ENCODE results near the gene TNPO3.
"Not testable (repeated sequence)": the region's sequence is repeated elsewhere in the genome, so short reads cannot be mapped to it uniquely, and the experiment has no call there.

The TNPO3 gene

DNA sequence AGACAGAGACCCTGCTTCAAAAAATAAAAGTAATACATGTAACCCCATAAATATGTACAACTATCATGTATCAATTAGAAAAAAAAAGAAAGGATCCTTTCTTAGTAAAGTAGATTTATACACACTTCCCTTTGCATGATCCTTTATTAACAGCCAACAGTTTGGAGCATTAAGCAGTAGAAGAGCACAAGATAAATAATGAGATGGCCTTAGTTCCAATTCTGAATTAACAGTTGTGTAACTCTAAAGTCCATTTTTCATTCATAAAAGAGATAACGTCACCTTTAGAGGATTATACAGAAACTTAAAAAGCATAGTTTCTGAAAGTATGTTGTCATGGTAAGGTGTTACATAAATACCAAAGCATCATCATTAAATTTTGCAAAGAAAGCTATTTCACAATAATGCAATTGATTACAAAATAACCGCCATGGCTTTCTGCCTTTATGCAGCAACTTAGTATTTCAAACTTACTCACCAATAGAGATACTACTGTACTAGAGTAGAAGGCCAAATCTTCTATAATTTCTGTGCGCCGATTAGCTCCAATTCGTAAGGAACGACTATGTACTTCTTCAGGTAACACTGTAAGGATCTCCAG lies 40.3 kb downstream of the TNPO3 start:
- peak; percentile 54 to 70 for DNase-seq

DNA sequence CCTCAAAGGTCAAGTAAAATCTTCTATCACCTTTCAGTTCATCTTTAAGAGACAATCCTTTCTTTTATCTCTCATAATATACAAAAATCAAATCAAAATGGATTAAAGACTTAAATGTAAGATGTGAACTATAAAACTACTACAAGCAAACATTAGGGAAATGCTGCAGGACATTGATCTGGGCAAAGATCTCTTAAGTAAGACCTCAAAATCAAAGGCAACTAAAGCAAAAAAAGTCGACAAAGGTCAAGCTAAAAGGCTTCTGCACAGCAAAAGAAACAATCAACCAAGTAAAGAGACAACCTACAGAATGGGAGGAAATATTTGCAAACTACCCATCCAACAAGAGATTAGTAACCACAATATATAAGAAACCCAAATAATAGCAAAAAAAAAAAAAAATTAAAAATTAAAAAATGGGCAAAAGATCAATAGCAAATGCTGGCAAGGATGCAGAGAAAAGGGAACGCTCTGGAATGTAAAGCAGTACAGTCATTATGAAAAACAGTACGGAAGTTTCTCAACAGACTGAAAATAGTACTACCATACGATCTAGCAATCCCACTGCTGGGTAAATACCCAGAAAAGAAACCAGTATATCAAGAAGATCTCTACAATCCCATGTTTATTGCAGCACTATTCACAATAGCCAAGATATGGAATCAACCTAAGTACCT lies 41.7 kb downstream of the TNPO3 start:
- no peak for DNase-seq

DNA sequence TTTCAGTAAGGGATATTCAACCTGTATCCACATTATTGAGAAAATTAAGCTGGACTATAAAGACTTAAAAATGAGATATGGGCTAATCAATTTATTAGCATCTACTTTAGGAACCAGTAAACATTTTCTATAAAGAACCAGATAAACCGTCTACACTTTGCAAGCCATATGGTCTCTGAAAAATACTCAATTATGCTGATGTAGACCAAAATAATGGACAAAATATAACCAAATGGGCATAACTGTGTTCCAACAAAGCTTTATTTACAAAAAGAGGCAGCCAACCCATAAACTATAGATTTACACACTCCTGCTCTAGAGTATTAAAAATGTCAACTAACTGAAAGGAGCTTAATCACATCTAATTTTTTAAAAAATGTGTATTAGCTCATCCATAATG lies 42.3 kb downstream of the TNPO3 start:
- DNase-seq, result no peak

DNA sequence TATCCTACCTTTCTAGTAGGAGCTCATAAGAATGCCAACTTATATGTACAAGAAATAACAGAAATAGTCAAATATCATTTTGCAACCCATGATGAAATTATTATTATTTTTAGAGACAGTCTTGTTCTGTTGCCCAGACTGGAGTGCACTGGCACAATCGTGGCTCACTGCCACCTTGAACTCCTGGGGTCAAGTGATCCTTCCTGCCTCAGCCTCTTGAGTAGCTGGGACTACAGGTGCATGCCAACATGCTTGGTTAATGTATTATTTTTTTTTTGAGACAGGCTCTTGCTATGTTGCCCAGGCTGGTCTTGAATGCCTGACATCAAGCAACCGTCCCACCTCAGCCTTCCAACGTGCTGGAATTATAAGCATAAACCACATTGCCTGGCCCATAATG lies 44.8 kb downstream of the TNPO3 start:
- no peak for DNase-seq

DNA sequence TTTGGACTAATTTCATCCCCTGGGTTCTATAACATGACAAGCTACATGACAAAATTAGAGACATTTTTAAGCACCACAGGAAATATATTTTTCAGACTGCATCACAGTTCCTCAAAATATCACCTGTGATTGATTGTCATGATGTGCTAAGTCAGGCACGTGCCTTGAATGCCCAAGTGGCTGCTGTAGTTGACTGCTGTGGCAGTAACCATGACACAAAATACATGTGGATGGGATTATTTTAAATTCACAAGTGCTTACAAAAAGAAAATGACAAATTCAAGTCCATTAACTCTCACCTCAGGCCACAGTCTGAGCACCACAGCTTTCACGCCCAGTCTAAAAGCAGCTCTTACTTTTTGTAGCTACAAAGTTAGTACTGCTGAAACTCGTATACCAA lies 45.5 kb downstream of the TNPO3 start:
- no peak for DNase-seq

DNA sequence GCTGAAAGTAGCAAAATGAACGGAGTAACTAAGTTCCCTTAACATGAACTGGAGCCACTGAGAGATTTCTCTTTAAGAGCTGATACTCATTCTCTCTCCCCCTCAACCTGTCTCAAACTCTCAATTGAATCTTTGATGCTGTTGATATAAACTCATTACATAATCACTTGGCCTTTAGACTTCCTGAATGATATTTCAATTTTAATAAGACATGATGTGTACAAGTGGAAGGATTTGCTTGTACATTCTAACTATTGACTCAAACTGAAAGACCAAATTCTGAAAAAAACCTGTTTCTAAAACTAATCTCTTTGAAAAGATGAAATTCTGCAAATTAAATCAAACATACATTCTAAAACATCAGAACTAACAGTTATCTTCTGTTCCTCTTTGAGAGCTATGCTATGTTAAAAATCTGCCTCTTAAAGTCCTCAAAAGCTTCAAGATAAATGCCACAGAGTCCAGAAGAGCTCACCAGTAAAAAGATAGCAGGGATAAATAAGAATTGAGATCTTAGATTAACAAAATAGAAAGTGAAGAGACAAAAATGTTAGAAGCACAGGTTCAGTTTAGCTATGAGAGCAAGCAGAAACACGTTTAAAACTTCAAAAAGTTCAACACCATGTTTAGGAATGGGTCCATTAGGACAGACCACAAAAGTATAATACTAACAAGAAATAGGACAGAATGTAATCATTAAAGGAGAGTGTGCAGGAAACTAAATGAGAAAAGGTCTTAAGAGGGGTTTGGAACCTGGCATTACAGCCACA lies 46.1 kb downstream of the TNPO3 start:
- DNase-seq, result no peak

DNA sequence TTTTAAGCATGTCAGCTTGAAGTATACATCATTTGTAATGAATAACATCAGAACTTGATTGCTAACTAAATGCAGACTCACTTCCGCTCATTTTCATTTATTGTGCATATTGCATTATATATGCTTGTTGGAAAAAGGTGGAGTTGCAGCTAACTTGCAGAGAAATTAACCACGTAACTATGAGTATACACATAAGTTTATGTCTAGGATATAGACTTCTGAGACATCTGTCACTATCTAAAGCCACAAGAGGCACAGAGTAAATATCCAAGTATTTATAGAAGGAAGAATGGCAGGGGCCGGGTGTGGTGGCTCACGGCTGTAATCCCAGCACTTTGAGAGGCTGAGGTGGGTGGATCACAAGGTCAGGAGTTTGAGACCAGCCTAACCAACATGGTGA lies 47.3 kb downstream of the TNPO3 start:
- no peak for DNase-seq

DNA sequence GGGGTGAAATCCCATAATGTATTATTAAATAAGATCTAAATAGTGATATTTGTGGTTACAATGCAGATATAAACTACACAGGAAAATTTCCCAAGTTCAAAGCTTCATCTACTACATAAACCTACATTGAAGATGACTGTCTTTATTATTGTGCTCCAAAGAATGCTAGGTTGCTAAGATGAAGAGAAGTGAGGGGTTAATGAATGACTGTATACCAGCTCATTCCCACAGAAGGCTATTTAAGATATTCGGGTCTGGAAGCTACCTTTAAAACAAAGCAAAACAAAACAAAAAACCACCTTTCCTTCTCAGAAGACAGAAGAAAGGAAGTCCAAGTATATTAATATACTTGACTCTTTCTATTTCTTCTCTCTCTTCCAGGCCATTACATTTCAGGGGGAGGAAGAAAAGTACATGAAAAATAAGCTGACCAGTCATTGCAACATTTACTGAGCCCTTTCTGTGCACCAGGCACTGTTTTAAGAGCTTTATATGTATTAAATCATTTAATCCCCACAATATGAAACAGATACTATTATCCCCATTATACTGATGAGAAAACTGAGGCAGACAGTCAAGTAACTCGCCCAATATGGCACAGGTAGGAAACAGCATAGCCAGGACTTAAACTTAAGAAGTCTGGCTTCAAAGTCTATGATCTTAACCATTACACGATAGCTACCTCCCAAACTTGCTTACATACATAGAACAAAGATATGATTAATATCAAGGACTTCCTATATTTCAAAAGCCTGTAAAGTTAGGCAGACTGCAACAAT lies 48.1 kb downstream of the TNPO3 start:
- no peak for DNase-seq

DNA sequence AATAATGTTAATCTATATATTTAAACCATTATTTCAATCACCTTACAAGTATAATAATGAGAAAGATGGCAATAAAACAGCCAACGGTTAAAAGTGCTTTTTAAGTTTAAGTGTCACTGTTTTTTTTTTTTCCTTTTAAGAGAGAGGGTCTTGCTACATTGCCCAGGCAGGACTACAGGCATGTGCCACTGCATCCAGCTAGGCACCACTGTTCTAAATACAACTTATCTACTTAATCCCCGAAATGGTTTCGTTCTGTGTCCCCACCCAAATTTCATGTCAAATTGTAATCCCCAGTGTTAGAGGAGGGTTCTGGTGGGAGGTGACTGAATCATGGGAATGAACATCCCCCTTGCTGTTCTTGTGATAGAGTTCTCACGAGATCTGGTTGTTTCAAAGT lies 49.7 kb downstream of the TNPO3 start:
- no peak for DNase-seq

DNA sequence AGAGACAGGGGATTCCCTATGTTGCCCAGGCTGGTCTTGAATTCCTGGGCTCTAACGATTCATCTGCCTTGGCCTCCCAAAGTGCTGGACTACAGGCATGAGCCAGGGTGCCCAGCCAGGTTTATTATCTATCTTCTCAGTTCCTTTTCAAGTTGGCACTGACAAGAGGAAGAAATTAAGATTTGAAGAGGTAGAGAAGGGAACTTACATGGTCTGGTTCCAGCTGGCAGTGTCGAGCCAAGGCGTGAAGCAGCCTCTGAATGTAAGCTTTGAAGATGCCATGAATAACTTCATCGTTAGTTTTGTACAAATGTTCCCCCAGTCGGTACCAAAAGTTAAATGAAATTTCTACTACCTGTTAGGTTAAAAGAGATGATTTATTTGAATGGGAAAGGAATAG lies 57.7 kb downstream of the TNPO3 start:
- DNase-seq, result no peak

DNA sequence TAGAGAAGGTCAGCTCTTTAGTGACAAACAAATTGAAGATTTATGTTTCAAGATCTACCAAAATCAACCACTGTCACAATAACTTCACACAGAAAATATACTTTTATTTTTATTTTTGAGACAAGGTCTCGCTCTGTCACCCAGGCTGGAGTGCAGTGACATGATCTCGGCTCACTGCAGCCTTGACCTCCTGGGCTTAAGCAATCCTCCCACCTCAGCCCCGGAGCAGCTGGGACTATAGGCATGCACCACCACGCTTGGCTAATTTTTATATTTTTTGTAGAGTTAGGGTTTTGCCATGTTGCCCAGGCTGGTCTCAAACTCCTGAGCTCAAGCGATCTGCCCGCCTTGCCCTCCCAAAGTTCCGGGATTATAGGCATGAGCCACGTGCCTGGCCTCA lies 60.4 kb downstream of the TNPO3 start:
- DNase-seq, result not testable (repeated sequence)

DNA sequence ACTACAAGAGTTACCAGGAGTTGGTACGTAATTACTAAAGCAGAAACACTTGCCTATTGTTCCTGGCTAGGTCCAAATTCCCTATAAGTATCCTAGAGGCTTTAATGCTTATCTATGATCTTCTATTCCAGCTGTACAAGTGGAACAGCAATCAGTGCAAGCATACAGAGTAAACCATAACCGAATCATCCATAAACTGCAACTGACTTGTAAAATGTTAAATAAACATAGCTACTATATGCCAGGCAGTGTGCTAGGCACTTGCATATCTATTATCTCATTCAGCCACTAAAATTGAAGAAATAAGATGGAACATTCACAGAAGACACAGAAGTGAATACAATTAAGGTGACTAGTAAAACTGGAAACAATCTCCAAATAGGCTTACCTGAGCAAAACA lies 61.5 kb downstream of the TNPO3 start:
- no peak for DNase-seq

DNA sequence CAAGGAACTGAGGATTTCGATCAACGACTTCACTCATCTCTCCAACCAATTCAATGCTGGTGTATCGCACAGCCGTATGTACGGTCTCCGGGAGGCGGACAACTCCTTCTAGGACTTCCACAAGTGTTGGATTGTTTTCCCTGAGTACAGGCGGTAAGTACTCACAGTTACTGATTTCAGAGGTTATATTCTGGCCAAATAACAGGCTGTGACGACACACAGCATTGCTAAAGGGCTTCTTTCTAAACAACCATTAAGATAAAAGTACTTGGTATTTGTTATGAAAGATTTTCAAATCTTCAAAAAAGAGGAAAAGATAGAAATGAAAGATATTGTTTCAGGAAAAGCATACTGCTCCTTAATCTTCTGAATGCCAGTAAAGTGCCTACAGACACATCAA lies 65.0 kb downstream of the TNPO3 start:
- DNase-seq, result no peak

DNA sequence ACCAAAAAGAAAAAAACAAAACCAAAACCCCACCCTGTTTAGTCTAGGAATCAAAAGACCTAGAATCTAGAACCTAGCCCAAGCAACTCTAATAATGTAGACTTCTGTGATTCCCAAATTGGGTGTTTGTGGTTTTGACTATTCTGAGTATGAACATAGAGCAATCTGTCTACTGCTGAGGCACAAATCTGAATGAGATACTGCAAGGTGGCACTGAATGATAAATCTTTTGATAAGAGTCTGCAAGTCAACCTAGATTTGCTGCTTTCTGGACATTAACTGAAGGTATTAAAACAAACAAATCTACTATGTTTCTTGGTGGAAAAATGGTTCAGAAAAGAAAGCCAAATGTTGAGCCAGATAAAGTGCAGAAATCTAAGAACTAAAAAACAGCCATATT lies 66.5 kb downstream of the TNPO3 start:
- no peak for DNase-seq

DNA sequence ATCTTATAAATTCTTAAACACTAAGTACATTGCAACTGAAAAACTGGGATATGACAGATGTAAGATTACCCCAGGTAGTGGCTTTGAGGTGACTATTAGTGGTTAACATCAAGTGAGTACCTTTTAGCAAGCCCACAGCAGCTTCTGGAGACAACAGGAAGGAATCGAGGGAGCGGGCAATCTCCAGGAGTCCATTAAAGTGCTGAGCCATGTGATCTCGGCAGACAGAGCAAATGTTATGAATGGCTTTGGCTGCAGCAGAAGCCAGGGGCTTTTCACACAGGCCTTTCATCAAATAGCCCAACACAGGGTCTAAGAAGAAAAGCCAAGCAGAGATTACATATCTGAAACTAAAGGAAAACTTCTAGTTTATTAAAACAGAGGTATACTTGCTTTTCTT lies 68.3 kb downstream of the TNPO3 start:
- no peak for DNase-seq

DNA sequence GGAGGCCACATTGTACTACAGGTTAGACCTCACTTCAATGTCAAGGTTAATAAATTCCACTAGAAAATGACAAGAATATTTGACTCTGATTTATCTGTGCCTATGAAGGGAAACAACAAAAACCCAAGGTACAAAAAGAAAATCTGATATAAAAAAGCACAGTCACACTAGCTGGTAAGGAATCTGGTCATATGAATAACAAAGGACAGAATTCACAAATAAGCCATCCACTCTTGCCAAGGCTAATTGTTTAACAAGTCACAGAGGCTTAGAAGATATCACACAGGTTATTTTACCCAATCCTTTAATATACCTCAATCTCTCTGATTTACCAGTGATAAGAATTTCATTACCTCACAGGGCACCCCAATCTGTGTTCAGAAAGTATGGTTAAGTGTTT lies 69.3 kb downstream of the TNPO3 start:
- no peak for DNase-seq

DNA sequence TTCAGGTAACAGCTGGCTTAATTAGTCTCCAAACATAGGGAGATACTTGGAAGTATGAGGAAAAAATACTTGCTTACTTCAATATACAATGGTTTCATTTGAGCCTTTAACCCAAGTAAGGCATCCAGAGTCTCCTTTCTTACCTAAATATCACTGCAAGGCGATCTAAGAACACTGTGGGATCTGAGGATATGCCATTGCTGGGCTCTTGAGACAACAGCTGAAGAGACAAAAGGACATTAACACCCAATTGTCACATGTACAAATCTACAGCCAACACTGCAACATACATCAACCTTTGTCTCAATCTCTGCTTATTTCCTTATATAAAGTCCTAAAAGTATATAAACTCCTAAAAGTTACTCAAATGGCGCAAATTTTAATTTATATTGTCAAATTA lies 72.8 kb downstream of the TNPO3 start:
- no peak for DNase-seq

DNA sequence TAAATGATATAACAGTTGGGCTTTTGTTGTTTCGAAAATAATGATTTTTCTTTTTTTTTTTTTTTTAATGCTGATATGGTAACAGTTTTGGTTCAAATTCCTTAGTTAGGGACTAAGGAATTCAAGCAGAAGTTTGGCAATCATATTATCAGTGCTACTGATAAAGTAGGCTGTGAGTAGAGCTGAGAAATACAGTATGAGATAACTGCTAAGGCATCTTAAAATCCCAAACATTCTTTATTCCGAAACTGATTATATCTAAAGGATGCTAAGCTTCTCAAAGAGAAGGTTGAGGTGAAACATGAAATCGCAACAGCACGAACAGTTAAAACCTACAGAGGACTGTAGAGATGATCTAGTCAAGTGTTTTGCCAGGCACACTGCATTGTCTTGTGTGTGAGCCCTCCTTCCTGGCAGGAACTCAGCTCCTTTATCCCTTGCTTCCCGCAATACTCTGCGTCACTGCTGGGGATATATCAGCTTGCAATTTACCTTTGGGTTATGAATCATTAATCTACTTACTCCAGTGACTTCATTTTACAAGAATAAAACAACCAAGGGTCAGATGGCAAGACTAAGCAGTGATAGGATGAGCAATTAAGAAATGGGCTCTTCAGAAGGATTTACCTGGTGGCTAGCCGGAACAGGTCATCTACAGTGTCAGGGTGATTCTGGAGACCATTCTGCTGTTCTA lies 80.5 kb downstream of the TNPO3 start:
- no peak for DNase-seq

DNA sequence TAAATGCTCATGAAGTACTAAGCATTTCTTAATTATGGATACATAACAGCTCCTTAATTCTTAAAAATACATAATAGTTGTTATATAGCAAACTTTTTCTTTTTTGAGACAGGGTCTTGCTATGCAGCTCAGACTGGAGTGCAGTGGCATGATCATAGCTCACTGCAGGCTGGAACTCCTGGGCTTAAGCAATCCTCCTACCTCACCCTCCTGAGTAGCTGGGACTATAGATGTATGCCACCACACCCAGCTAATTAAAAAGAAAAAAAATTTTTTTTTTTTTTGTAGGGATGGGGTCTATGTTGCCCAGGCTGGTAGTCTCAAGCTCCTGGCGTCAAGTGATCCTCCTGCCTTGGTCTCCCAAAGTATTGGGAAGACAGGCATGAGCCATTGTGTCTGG lies 86.3 kb downstream of the TNPO3 start:
- DNase-seq, result no peak

DNA sequence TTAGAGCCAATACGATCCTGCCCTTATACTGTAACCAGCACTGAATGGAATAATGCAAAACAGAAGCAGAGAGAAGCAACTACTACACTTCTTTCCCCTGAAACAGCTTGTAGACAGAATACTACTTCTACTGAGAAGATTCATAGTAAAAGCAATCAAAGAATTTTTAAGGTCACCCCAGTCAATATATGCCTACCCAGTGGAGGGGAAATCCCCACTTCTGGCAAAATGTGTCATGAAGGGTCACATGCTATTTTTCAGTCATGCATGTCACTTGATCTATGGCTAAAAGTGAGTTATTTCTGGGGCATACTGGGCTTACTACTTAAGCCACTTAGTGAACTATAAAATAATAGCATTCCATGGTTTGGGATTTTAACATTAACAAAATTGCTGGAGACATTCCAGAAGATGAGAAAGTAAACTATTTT lies 91.6 kb downstream of the TNPO3 start:
- DNase-seq, result no peak

DNA sequence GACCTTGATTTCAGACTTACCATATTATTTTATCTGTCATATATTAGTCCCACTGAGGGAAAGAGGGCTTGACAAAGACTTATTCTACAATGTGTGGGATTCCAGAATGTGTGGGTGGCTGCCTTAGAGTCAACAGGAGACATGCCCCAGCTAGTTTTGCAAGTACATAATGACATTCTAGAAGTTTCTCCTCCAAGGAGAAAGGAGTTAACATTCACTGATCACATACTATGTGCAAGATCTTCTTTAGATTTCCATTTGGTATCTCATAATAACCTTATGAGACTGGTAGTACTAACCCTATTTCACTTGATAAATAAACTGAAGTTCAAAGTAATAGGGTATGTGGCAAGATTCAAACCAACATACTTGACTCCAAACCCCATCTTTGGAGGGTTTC lies 92.0 kb downstream of the TNPO3 start:
- DNase-seq, result no peak

DNA sequence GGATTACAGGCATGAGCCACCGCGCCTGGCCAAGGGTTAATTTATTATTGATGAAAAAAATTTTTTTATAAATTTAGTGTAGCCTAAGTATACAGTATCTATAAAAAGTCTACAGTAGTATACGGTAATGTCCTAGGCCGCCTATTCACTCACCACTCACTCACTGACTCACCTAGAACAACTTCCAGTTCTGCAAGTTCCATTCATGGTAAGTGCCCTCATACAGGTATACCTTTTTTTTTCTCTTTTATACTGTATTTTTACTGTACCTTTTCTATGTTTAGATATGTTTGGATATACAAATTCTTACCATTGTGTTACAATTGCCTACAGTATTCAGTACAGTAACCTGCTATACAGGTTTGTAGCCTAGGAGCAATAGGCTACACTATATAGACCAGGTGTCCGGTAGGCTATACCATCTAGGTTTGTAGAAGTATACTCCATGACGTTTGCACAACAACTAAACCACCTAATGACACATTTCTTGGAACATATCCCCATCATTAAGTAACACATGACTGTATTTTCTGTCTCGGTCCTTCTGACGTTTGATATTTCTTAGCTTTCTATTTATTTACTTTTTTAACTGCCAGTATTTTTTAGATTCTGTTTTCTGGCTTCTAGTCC lies 93.8 kb downstream of the TNPO3 start:
- no peak for DNase-seq

DNA sequence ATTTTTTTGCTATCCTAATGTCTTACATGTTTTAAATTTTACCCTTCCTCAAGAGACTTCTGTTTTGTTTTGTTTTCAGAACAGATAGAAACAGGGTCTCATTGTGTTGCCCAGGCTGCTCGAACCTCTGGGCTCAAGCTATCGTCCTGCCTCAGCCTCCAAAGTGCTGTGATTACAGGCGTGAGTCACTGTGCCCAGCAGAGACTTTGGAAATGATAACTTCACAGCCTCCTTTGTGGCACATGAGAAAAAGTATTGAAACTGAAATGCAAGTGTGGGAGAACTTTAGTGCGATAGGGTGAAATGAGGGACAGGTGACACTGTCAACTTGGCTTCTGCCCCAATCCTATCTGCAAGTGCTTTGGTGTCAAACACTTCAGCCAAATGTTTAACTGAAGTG lies 95.6 kb downstream of the TNPO3 start:
- no peak for DNase-seq
